ENCODE measurements around the gene DLG4.

DLG4 gene

DNA sequence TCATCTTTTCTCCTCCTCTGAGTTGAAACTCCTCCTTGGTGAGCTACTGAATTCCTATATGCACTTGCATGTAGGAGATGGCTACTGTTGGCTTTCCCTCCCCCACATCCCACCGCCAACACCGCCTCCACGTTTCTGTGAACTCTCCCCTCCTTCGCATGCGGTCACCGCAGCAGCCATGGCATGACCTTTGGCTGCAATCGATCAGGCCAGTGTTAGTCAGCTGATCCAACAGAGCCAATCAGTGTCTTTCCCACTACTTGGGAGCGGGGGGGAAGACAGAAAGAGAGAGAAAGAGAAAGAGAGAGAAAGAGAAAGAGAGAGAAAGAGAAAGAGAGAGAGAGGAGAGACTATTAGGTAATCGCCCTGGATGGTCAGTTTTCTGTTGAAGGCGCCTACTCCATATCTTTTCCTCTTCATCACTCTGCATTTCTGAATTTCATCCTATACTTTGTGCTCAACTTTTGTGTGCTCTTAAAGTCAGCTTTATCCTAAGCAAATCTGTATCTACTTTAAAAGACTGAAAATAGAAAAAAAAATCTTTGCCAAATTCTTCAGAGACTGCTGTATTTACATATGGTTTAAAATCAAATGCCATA, 63.2 kb downstream of the DLG4 start:
- DNase-seq (ENCODE audit: low spot score), result no peak

DNA sequence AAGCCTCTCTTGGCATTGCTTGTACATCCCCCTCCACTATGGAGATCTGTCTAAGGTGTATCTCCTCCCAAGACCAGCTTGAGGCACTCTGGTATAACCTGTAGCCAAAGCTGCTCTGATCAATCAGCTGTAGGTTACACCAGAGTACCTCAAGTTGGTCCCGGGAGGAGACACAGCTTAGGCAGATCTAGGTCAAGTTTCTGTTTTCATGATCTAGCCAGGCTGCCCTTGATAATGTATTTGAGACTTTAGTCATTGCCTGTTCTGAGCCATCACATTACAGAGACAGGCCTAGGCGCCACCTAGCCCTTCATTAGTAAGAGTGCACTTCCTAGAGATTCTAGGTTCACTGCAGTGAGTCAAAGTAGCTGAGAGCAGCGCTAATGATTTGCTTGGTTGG, 71.9 kb downstream of the DLG4 start:
- no peak for DNase-seq (ENCODE audit: low spot score)

DNA sequence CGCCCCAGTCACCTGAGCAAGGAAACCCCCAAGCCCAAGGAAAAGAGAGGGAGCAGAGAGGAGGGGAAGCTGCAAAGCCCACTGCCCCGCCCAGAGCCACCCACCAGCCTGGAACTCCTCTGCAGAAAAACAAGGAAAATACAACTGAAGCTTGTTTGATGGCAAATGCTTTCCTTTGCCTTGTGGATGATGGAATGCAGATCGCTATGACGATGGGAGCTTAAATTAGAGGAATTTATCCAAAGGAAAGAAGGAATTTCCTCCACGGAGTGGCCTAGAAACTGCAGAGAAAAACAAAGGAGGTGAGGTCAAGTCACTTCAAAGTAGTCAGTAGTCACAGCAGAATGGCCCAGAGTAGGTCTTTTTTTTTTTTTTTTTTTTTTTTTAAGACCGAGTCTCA, 73.5 kb downstream of the DLG4 start:
- no peak for DNase-seq (ENCODE audit: low spot score)

DNA sequence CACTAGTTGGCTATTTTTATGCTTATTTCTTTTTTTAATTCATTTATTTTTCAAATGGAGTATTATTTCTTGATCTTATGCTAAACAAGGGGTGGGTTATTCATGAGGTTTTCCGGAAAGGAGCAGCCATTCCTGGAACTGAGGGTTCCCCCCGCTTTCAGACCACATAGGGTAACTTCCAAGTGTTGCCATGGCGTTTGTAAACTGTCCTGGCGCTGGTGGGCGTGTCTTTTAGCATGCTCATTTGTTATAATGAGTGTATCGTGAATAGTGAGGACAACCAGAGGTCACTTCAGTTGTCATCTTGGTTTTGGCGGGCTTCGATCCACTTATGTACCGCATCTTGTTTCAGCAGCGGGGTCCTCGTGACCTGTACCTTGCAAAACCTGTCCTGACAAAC, 75.4 kb downstream of the DLG4 start:
- no peak for DNase-seq (ENCODE audit: low spot score)

DNA sequence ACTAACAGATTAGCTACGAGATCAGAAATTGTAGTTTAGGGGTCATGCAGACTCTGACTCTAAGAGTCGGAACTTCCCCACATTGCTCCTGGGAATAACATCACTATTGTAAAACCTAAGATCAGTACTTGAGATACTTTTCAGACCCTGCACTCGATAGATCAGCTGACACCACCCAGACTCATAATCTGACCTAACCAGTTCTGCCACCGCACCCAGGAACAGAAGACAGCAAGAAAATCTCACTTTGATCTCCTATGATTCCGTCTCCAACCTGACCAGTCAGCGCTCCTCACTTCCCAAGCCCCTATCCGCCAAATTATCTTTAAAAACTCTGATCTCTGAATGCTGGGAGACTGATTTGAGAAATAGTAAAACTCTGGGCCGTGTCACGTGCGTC, 77.8 kb downstream of the DLG4 start:
- no peak for DNase-seq (ENCODE audit: low spot score)

DNA sequence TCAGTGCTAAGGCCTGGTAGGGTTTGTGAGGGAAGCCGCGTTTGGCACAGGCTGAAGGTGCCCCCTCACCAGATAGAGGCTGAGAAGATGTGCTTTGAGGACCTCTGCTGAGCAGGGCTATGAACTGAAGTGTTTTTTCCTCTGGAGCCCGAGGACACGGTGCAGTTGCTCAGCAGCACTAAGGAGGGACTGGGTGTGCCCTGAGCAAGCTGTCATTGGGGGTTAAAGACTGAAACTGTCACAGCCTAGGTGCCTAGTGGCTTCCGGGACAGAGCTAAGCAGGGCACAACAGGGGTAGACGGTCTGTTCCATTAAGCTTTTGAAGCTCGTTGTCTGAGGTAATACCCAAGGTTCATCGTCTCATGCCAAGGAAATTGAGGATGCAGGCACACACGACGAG, 80.2 kb downstream of the DLG4 start:
- DNase-seq (ENCODE audit: low spot score), result no peak

DNA sequence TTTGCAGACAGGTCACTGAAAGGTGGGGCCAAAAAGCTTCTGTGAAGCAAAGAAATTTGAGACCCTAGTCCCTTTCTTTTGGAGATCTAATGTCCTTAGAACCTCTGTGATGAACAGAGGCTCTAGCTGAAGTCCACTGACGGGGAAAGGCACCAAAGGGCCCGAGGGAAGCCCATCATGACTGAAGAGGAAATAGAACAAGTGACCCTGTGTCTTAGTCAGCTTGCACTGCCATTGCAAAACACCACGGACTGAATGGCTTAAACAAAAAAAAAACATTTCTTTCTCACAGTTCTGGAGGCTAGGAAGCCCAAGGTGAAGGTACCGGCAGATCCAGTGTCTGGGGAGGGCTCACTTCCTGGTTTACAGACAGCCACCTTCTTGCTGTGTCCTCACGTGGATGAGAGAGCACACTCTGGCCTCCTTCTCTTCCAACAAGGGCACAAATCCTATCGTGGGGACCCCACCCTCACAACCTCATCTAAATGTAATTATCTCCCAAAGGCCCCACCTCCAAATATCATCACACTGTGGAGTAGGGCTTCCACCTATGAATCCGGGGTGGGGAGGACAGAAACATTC, 80.7 kb downstream of the DLG4 start:
- no peak for DNase-seq (ENCODE audit: low spot score)

DNA sequence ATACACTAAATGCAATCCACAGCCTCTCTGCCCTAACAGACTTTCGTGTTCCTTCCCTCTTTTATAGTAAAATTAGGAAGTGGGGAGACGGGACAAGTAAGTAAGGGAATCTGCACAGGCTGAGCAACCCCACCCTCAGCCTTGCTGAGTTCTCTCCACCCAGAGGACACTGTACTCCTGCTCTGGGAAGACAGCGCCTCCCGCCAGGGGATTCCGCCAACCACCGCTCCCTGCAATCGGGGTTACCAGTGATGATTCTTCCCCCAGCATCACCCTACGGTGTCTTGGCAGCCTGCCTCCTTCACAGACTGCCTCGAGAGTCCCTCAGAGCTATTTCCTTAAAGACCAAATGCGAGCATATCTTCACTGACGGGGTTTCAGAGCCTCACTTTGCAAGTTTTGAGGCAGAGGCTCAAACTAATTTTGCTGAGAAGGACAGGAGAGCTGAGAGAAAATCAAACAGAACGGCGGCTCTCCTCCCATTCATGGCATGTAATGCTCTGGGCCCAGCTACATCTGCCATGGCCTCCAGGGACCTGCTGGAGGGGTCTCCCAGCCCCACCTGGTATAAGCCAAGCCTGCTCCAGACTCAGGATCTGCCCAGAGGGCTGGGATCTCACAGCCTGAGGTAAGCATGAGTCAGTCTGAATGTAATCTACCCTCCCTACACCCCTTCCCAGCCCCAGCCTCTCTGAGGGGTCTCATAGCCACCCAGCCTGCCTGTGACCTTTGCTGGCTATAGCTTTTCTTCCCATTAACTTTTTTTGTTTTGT, 82.3 kb downstream of the DLG4 start:
- no peak for DNase-seq (ENCODE audit: low spot score)

Measured in AG20443 (cell line).